NAMALWA (cell line): ENCODE results near the gene LINC00305.
A peak's percentile ranks its signal among the peaks of the same experiment; 100 is the strongest.

ENCODE experiments used
- DNase-seq: peaks from one replicate; pipeline ENCODE4 v3.0.0-alpha.2; 2015; ENCODE audit warnings: low spot score

The LINC00305 gene

DNA sequence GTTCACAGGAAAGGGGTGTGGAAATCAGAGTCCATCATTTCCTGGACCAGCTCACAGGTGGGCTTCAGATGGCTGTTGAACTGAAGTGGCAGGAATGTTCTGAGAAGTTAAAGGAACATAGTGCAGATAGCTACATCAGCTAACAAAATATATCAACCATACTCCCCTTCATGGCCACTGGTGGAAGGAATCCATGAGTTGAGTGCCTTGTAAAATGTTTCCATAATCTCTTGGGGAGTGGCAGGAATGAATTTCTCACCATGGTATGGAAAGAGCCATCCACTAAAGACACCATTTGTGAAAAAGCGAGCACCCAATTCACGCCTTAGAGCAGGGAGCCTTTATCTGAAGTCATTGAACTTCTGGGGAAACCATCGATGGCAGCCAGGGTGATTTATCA is at the start of gene LINC00305:
Gene LINC00305 (minus strand): TSS at position 101 of the 400 bp plus-strand sequence.
- no peak for DNase-seq

DNA sequence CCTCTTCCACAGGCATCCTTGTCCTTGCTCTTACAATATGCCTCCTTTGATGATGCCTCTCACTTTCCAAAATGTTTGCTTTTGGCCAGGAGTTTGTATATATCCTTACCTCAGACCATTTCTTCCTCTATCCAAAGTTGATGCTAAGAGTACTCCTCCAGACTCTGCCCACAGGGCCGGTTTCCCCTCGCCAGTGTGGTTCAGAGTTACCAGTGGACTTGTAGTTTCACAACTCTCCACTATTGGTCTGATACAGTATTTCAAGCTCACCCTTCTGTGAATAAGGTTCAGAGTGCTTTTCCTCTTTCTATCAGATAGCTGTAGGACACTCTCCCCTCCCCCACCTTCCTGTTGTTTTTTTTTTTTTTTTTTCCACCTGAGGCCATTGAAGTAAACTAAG is 42.2 kb upstream of the LINC00305 start:
- no peak for DNase-seq

DNA sequence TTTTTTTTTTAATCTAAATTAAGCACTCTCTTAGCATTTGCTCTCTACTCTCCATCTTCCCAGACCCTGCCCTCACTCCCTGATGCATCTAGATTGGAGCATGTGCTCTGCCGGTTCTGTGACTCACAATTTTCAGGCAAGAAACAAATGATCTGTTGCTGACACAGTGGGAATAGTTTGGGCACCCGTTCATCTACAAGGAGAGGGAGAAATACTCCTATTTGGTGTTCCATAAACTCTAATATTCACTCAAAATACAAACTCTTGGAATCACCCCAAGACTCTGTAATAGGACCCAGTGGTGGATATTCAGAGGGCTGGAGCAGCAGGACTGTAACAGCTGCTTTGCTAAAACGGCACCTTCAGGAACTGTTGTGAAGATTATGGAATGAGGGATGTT is 37.1 kb upstream of the LINC00305 start:
- DNase-seq: no peak

DNA sequence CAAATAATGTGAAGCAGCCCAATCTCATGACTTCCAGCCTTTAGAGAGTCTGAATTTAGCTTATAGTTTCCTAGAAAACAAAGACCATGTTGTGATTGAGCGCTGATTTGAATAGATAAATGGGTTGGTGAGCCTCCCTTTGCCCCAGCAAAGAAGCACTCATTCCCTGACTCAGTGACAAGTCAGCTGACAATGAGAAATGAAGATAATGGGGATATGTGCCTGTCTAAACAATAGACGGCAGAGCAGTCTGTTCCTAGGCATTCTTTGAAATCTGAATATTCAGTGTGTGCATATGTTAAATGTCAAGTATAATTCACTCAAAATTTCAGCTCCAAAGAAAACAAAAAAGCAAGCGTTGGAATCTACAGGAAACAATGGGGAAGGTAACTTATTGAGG is 34.8 kb upstream of the LINC00305 start:
- no peak for DNase-seq

DNA sequence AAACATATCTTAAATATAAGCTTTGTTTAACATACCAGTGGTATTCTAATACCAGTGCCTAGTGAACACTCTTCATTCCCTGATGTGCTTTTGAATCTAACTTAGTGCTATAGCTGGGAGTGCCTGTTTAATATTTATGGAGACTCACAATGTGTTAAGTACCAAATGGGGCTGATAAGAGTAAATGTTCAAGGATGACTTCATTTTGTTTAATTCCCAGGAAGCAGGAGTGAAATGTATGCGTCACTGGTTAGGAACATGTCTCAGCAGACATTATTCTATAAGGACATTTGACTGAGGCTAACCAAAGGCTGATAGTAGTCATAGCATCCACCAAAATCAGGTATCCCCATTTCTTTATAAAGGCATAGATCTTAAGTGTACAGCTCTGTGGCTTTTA is 31.7 kb upstream of the LINC00305 start:
- DNase-seq: no peak

DNA sequence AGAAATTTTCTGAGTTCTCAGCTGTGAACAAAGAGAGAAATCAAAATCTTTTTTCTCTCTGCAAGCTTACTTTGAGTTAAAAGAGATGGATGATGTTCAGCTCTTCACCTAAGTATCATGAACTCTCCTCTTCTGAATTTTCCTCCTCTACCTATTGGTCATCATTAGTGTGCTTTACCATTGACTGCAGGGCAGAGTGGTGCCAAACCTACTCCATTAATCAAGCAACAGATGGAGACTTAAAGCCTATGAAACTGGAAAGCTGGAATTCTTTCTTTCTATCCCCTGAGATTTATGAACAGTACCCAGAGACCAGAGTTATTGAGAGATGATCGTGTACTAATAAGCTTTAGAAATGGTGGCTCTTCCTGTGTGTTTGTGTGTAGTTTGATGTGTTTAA is 31.3 kb upstream of the LINC00305 start:
- DNase-seq: no peak

DNA sequence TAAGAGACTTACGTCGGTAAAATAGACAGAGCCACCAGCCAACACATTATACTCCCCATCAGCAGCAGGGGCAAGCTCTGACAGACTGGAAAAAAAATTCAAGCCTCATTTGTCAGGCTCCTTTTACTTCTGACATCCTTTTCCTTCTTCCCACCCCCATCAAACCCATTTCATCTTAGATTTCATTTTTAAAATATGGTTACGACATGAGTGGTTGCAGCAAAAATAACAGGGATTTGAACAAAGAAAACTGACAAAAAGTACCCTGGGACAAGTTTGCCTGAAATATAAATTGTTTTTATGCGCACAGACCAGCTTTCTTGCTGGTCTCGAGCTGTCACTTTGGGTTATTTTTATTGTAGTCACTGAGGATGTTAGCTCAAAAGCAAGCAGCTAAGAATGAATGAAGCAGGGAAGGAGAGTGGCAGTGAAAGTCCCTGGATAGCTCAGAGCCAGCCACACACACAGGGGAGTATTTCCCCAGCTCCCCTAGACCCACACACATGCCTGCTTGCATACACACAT is 30.7 kb upstream of the LINC00305 start:
- DNase-seq: no peak

DNA sequence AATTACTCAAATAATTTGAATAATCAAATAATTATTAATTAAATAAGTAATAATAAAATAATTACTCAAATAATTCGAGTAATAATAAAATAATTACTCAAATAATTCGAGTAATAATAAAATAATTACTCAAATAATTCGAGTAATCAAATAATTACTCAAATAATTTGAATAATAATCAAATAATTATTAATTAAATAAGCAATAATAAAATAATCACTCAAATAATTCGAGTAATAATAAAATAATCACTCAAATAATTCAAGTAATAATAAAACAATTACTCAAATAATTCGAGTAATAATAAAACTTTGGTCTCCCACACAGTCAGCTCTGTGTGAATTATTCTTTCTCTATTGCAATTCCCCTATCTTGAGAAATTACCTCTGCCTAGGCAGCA is 30.0 kb upstream of the LINC00305 start:
- no peak for DNase-seq

DNA sequence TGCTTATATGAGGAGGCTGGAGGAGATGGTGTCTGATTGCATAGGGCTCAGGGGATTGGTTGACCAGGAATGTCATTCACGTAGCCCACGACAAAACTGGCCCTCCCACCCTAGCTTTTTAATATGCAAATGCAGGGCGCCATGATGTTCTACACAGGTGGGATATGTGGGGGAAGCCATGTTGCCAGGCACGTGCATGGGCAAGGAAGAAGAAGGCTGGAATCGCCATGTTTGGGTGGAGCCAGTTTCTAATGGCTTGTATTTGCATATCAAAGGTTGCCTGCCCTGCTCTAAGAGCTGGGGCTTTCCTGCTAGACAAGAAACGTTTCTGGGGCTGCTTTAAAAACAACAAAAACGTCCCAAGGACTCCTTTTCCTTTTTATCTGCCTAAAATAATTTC is 26.5 kb upstream of the LINC00305 start:
- DNase-seq: peak; percentile 7

DNA sequence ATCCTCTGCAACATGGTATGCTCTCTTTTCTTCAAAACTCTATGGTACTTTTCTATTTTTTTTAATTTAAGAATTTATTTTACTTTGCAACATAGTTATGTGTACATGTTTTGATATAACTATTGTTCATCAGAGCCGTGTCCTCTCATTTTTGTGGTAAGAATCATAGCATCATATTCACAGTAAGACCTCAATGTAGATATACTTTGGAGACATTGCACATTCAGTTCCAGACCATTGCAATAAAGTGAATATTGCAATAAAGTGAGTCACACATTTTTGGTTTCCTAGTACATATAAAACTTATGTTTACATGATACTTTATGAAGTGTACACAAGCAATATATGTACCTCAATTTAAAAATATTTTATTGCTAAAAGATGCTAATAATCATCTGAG is 22.7 kb upstream of the LINC00305 start:
- DNase-seq: no peak

DNA sequence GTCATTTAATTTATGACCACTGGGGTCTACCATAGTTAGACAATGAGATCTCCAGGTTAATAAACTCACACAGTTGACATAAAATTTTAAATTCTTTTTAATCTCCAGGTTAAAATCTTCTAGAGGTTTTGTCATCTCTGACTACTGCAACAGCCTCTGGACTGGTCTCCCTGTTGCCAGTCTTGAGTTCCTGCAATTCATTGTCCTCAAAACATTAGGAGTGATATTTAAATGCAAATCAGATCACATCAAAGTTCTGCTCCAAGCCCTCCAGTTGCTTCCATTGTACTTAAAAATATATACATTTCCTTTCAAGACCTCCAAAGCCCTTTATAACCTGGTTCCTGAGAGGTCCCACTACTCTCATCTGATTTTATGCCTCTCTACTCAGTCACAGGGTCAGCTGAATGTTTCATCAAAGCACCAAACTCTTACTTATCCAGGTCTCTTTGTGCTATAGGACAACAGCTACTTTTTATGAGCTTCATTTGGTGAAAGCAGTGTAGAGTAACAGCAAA is 18.6 kb upstream of the LINC00305 start:
- DNase-seq: no peak

DNA sequence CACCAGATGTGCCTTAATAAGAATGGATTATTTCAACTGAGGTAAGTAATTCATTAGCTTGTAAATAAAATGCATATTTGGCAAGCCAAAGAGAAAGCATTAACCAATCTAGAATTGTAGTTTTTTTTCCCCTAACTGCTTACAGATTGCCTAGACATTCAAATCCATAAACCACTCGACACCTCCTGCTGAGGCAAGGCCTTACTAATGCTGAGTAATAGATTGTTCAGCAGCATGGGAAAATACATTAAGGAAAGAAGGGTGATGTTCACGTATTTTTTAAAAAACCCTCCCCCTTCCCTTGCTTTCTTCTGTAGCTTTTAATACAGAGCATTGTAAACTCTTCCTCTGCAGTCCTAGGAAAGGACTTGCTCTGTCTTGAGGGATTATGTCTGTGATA is 17.0 kb upstream of the LINC00305 start:
- DNase-seq: no peak

DNA sequence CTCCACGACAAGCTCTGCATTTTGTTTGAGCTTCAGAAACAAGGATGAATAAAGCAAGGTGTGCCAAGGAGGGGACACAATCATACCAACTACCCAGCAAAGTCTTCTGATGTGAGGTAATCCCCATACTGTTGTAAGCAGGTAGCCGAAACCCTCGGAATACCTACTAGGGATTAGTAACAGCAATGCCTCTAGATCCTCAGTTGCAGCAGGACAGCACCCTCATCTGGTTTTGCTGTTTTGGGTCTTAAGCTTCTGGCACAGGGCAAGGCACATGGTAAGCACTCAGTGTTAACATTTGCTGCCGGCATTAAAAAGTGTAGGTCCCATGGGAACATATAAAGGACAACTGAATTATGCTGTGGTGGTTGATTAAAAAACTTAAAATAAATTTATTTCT is 16.0 kb upstream of the LINC00305 start:
- no peak for DNase-seq

DNA sequence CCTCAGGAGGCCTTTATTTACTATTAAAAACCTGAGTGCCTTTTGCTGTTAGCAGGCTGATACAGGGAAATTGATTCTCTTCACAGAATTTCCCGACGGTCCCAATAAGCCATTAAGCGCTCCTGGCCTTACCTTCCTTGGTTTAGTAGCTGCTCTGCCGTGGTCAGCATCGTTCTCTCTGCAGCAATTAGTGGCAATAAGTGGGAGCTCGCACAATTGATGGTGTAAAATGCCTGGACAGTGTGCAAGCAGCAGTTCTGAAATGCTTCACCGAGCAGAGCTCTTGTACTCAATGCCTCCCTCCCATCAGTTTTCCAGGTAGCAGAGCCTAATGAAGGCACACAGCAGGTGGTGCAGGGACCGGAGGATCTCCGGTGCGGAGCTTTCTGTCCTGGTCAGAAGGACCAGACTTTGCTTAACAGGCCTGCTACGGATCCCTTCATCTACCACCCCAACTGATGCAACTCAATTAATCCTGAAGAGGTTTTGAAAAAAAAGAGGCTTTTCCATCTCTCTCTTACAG is 1.1 kb upstream of the LINC00305 start:
- DNase-seq: no peak

DNA sequence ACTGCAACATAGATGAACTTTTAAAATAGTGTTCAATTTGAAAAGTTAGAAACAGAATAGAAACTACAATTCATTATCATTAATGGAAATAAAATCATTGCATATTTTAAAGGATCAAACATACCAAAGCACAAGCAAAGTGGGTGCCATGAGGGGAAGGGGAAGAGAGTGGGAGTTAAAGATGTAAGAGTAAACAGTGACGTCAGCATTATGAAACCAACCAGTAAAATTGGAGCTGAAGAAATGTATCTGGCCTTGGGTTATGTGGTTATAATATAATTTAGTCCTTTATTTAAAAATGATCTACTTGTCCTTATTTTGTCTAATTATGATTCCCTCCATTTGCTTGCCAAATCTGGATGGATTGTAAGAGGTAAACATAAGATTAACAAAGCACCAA is 6.0 kb downstream of the LINC00305 start:
- DNase-seq: no peak

DNA sequence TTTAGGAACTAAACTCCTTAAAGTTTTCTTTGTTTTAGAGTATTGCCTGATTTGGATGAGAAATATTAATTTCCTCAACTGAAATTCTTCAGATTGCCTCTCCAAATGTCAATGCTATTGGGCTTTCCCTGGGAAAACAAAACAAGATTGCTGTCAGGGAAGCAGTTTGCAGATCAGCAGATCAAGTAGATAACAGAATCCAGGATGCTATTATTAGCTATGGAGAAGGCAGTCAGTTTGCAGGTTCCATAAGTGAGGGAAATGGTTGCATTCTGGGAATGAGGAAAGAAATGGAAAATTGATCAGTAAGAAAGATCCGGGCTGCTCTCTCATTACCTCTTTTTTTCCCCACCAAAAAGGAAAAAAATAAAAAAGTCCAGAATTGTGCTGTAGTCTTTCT is 11.0 kb downstream of the LINC00305 start:
- DNase-seq: no peak

DNA sequence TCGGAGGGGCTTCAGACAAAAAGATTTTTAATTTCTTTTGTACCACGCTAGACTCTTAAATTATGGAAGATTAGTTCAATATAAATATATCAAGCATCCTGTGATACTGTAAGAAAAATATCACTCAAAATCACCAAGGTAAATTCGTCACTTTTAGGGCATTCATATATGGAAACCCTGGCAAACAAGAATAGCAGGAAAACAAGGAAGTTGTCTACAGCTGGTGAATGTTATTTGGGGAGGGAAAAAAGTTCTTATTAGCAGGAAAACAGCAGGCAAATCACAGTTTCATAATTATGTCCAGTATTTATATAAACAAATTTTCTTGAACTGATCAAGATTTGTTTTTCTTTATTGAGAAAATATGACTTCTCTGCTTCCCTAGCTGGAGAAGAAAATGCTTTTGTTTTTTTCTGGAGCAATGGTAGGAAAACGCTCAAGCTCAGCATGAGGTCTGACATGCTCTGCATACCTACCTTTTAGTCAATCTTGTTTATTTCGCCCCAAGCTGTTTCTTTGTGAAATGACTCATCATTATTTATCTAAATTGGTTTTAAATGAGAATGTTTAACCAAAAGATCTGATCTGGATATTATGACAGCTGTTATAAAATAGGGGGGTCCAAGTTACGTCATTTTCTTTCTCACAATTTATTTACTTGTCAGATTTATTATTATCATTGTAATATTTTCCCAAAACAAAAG is 14.7 kb downstream of the LINC00305 start:
- DNase-seq: no peak

DNA sequence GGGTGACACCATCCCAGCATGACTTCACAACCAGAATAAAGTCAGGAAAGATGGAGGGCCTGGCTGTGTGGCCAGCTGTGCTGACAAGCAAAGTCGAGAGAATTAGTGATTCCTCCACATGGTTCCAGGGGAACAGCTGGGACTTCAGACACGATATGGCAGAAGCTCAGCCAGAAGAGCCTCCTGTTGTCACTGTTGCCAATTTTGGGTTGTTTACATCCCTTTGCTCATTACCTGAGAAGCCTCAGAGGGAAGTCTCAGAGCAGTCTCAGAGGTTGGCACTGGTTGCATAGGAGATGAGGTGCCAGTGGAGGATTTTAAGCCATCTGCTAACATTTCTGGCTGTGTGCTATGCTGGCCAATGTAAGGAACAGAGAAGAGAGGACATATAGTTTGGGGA is 16.0 kb downstream of the LINC00305 start:
- DNase-seq: no peak

DNA sequence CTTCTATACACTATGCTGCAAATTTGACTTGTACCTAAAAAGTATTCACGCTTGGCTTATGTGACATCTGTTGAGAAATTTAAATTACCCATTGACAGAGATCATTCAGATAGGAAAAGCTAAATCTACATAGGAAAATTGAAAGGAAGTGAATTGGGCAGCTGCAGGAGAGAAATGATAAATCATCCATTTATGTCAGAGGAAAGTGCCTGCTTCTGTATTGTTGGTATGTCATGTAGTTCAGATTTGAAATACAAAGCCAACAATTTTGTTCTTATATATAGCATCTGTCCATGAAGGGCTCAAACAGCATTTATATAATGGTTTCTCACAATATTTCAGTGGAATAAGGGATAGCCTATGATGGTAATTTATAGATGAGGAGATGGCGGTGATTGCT is 17.6 kb downstream of the LINC00305 start:
- no peak for DNase-seq

DNA sequence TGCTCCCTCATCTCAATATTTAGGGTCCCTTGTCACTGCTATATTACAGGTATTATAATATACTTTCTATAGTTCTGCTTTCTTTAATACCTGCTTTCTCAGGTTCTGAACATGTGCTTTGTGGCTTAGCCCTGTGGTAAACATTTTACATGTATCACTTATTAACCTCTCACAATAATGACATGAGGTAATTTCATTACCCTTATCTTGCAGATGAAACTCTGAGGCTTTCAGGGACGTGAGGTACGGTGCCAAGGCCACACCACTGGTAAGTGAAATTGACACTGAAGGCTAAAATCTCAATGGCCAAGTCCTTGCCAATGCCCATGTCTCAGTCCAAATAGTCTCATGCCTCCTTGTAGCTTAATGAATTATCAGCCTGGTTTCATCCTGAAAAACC is 21.7 kb downstream of the LINC00305 start:
- no peak for DNase-seq

DNA sequence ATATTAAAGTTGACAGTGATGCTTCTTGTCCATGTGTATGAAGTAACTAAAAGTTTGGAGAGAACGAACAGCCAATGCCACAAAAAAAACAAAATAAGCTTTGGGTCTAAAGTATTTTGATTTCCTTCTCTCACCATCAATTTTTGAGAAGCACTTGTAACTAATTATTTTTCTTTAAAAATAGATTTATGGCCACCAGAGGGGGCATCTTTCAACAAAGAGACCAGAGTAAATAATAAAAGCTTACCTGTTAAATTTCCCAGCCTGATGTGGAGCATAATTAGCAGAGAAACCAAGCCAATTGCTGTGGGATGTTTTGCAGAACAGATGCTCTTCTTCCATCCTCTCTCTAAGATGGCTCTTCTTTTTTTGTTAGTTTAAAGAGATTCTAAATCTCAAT is 29.0 kb downstream of the LINC00305 start:
- DNase-seq: peak; percentile 40

DNA sequence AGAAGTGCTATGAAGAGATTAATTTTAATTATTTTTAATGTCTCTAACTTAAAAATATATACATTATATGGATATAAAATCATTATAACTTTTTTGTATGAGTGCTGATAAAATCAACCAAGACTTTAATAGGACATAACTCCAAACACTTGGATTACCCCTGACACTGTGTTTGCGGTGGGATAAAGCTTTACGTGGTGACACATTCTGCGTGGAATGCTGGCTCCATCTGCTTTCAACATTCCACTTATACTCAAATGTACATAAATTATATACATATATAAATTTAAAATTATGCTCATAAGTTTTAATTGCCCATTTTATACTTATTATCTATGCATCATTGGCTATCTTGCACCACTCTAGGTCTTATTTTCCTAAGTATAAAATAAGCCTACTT is 30.5 kb downstream of the LINC00305 start:
- no peak for DNase-seq

DNA sequence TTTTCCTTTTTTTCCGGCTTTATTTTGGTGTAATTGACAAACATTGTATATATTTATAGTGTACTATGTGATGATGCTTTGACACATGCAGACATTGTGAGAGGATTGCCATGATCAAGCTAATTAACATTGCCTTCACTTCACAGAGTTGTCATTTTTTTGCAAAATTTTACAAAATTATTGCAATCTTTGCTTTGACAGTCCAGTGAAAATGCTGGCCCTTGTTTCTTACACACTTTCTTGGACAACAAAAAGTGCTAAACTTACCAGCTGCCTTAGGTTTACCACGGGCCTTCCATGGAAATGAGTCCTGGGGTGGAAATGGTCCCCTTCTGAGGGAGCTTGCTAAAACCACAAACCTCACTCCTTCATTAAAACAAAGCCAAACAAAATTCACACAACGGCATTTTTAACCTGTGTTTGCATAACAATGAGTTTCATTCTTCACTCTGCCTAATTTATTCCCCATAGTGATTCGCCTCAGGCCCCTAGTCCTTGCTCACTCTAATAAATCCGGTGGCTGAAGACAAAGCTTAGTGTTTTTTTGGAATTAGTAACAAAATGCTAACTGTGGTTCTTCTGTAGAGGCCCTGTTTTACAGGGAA is 32.2 kb downstream of the LINC00305 start:
- no peak for DNase-seq
